ENCODE data around the gene ERICH6B.

DNA sequence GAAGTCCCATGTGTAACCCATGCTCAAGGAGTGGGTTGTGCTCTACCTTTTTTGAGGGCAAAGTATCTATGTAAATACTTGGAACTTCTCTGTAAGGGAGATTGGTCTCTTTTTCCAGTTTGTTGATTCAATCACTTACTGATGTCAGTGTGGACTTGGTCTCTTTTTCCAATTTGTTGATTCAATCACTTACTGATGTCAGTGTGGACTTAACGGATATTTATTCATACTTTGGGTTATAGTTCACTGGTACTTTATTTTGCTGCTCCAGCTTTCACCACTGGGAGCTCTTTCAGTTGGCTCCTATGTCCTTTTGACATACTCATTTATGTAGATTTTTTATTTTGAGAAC is 114.4 kb downstream of the ERICH6B start:
- TF ChIP-seq, protein P1, sequence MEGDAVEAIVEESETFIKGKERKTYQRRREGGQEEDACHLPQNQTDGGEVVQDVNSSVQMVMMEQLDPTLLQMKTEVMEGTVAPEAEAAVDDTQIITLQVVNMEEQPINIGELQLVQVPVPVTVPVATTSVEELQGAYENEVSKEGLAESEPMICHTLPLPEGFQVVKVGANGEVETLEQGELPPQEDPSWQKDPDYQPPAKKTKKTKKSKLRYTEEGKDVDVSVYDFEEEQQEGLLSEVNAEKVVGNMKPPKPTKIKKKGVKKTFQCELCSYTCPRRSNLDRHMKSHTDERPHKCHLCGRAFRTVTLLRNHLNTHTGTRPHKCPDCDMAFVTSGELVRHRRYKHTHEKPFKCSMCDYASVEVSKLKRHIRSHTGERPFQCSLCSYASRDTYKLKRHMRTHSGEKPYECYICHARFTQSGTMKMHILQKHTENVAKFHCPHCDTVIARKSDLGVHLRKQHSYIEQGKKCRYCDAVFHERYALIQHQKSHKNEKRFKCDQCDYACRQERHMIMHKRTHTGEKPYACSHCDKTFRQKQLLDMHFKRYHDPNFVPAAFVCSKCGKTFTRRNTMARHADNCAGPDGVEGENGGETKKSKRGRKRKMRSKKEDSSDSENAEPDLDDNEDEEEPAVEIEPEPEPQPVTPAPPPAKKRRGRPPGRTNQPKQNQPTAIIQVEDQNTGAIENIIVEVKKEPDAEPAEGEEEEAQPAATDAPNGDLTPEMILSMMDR (IDR thresholded peaks at IDR 0.05; ENCODE audit: low read depth, low read length): no peak
- TF ChIP-seq EZH2phosphoT487 (IDR thresholded peaks at IDR 0.05; ENCODE audit: low read depth): no peak

Data from OCI-LY3 (cell line).